Right ventricle myocardium superior (tissue), 1 donor: Measurements from ENCODE around the gene SFTPA1. TPM values are rescaled to one million over a fixed set of nuclear protein-coding genes. Genes with fewer than 3 reads are reported as not detected.
A peak's percentile ranks its signal among the peaks of the same experiment; 100 is the strongest.
"Not testable (repeated sequence)": the region's sequence is repeated elsewhere in the genome, so short reads cannot be mapped to it uniquely, and the experiment has no call there.

Source experiments
- ATAC-seq: fragments of 200-7000 bp; cut with Tn5 transposase; one replicate; pipeline ENCODE4 v1.9.1; 2020; ENCODE audit warnings: mild to moderate bottlenecking; ENCODE audit not compliant: poor library complexity
- DNase-seq: peaks from one replicate; pipeline ENCODE4 v3.0.0-alpha.2; 2020
- intact Hi-C: fragments of 100-400 bp; cut with DNase I; formaldehyde crosslinking; loops from one replicate; pipeline ENCODE4 v1.11.2; 2022
- long read RNA-seq: library from polyadenylated mRNA; unstranded; transcript quantifications from one replicate; pipeline ENCODE4 v2.0.0, GENCODE V29; 2021
- total RNA-seq: library from RNA; stranded (reverse); fragmentation: NEBNext Ultra II Directional; extraction: Animal tissue kit (Norgen Biotek cat#: 25700); gene quantifications from one replicate; pipeline ENCODE4 v1.2.1, GENCODE V29; 2021
- donor health status: DM: no; HTN: yes; CAD: no; lungs with severe emphysema.

SFTPA1 gene
- total RNA-seq = 0.22 TPM
- long read RNA-seq = 0 reads

- ATAC-seq (no peak), DNase-seq (no peak)
- intact Hi-C loops = no loop called here
Measured at GRCh38 chr10:79610601-79611191, at the start of gene SFTPA1. SFTPA1 (plus strand) TSS chr10:79610939; CDS start chr10:79611826, 887 bp downstream.

- intact Hi-C loops = loop anchor here (10.0 kb wide), 1 partner anchor 374 kb away; no protein-coding TSS in a partner anchor
- ATAC-seq = no peak
- no peak for DNase-seq
Measured at GRCh38 chr10:79561257-79561656, 49.5 kb upstream of the SFTPA1 start.

GRCh38 chr10:79562135-79562756 is 48.5 kb upstream of the SFTPA1 start:
- DNase-seq = peak; percentile 80

GRCh38 chr10:79563426-79563825 is 47.3 kb upstream of the SFTPA1 start:
- ATAC-seq = no peak
- intact Hi-C loops = loop anchor here (10.0 kb wide), 1 partner anchor 371 kb away; no protein-coding TSS in a partner anchor

More at GRCh38 chr10:79562135-79562756, 48.5 kb upstream of the SFTPA1 start:
- intact Hi-C loops = loop anchor here (10.0 kb wide), 1 partner anchor 373 kb away; no protein-coding TSS in a partner anchor
- ATAC-seq = peak; percentile 92

GRCh38 chr10:79570624-79571023 is 40.1 kb upstream of the SFTPA1 start:
- intact Hi-C loops, DNase-seq, ATAC-seq: not testable (repeated sequence)

More at GRCh38 chr10:79563426-79563825, 47.3 kb upstream of the SFTPA1 start:
- no peak for DNase-seq

- DNase-seq (no peak), ATAC-seq (no peak)
- intact Hi-C loops = no loop called here
Measured at GRCh38 chr10:79579361-79579760, 31.4 kb upstream of the SFTPA1 start.

- no peak for DNase-seq
- ATAC-seq = no peak
- intact Hi-C loops = no loop called here
Measured at GRCh38 chr10:79581044-79581443, 29.7 kb upstream of the SFTPA1 start.

GRCh38 chr10:79582096-79582495 is 28.6 kb upstream of the SFTPA1 start:
- ATAC-seq (no peak), DNase-seq (no peak)
- intact Hi-C loops = no loop called here

GRCh38 chr10:79582954-79583353 is 27.8 kb upstream of the SFTPA1 start:
- intact Hi-C loops, ATAC-seq, DNase-seq: not testable (repeated sequence)

- intact Hi-C loops = no loop called here
- DNase-seq (no peak), ATAC-seq (no peak)
Measured at GRCh38 chr10:79583488-79584024, 27.2 kb upstream of the SFTPA1 start.

- intact Hi-C loops = no loop called here
- ATAC-seq (no peak), DNase-seq (no peak)
Measured at GRCh38 chr10:79585870-79586527, 24.7 kb upstream of the SFTPA1 start.

GRCh38 chr10:79586933-79587332 is 23.8 kb upstream of the SFTPA1 start:
- DNase-seq = no peak
- ATAC-seq = no peak
- intact Hi-C loops = no loop called here

- DNase-seq (no peak), ATAC-seq (peak; percentile 74)
- intact Hi-C loops = no loop called here
Measured at GRCh38 chr10:79588800-79589199, 21.9 kb upstream of the SFTPA1 start.

GRCh38 chr10:79593377-79593776 is 17.4 kb upstream of the SFTPA1 start:
- ATAC-seq = no peak
- intact Hi-C loops = no loop called here
- DNase-seq = no peak

- DNase-seq, ATAC-seq, intact Hi-C loops: not testable (repeated sequence)
Measured at GRCh38 chr10:79594565-79594964, 16.2 kb upstream of the SFTPA1 start.

- no peak for DNase-seq
- ATAC-seq = no peak
- intact Hi-C loops = no loop called here
Measured at GRCh38 chr10:79595510-79595909, 15.2 kb upstream of the SFTPA1 start.

GRCh38 chr10:79599644-79600043 is 11.1 kb upstream of the SFTPA1 start:
- DNase-seq, ATAC-seq: not testable (repeated sequence)
- intact Hi-C loops = loop anchor here (10.0 kb wide), 1 partner anchor 225 kb away; no protein-coding TSS in a partner anchor

- DNase-seq (no peak), ATAC-seq (no peak)
- intact Hi-C loops = loop anchor here (10.0 kb wide), 1 partner anchor 227 kb away; no protein-coding TSS in a partner anchor
Measured at GRCh38 chr10:79601939-79602338, 8.8 kb upstream of the SFTPA1 start.

GRCh38 chr10:79602953-79603352 is 7.8 kb upstream of the SFTPA1 start:
- no peak for DNase-seq
- ATAC-seq = no peak
- intact Hi-C loops = loop anchor here (10.0 kb wide), 1 partner anchor 228 kb away; no protein-coding TSS in a partner anchor
